Rectal smooth muscle tissue (tissue), 1 donor: ENCODE results near the gene AKR1D1.
"Not testable (repeated sequence)": the region's sequence is repeated elsewhere in the genome, so short reads cannot be mapped to it uniquely, and the experiment has no call there.

Experiments used
- H3K27ac ChIP-seq: one replicate; pipeline ENCODE4 v1.7.0; 2013; ENCODE audit warnings: low read depth, low read length, inconsistent platforms
- H3K27me3 ChIP-seq: one replicate; pipeline ENCODE4 v1.7.0; 2013; ENCODE audit warnings: low read length; ENCODE audit not compliant: control insufficient read depth, insufficient read depth
- H3K36me3 ChIP-seq: one replicate; pipeline ENCODE4 v1.7.0; 2013; ENCODE audit warnings: low read length; ENCODE audit not compliant: control insufficient read depth, insufficient read depth
- H3K4me1 ChIP-seq: one replicate; pipeline ENCODE4 v1.7.0; 2013; ENCODE audit warnings: low read length; ENCODE audit not compliant: control insufficient read depth, insufficient read depth
- H3K4me3 ChIP-seq: one replicate; pipeline ENCODE4 v1.7.0; 2013; ENCODE audit warnings: low read length
- H3K9ac ChIP-seq: one replicate; pipeline ENCODE4 v1.7.0; 2013; ENCODE audit warnings: low read length

AKR1D1 gene

GRCh38 chr7:138075350-138075749 lies 909 bp upstream of the AKR1D1 start:
- Histone ChIP-seq H3K36me3 (no peaks in the 10 kb centered on the region), H3K27ac (no peak overlapping the region), H3K4me3 (no peak overlapping the region), H3K4me1 (no peaks in the 10 kb centered on the region), H3K27me3 (no peaks in the 10 kb centered on the region), H3K9ac (no peak overlapping the region)

- not testable (repeated sequence) for H3K4me3 ChIP-seq, H3K27me3 ChIP-seq, H3K27ac ChIP-seq, H3K4me1 ChIP-seq, H3K9ac ChIP-seq, H3K36me3 ChIP-seq
These were observed 473 bp upstream of the AKR1D1 start for GRCh38 chr7:138075786-138076185.

- Histone ChIP-seq H3K4me1 (no peaks in the 10 kb centered on the region), H3K36me3 (no peaks in the 10 kb centered on the region), H3K27me3 (no peaks in the 10 kb centered on the region), H3K27ac (no peak overlapping the region), H3K9ac (no peak overlapping the region), H3K4me3 (no peak overlapping the region)
These were observed 1.6 kb downstream of the AKR1D1 start for GRCh38 chr7:138077809-138078208.

GRCh38 chr7:138079137-138079536 lies 2.9 kb downstream of the AKR1D1 start:
- Histone ChIP-seq H3K4me1 (no peaks in the 10 kb centered on the region), H3K27ac (no peak overlapping the region), H3K4me3 (no peak overlapping the region), H3K36me3 (no peaks in the 10 kb centered on the region), H3K9ac (no peak overlapping the region), H3K27me3 (no peaks in the 10 kb centered on the region)

- no peak overlapping the region for H3K27ac ChIP-seq
- H3K4me1 ChIP-seq, result no peaks in the 10 kb centered on the region
- no peak overlapping the region for H3K4me3 ChIP-seq
- H3K27me3 ChIP-seq, result no peaks in the 10 kb centered on the region
- H3K36me3 ChIP-seq, result no peaks in the 10 kb centered on the region
- H3K9ac ChIP-seq, result no peak overlapping the region
These were observed 5.6 kb downstream of the AKR1D1 start for GRCh38 chr7:138081868-138082267.

- no peaks in the 10 kb centered on the region for H3K4me1 ChIP-seq
- H3K27ac ChIP-seq, result no peak overlapping the region
- no peak overlapping the region for H3K9ac ChIP-seq
- H3K36me3 ChIP-seq, result no peaks in the 10 kb centered on the region
- H3K4me3 ChIP-seq, result no peak overlapping the region
- H3K27me3 ChIP-seq, result no peaks in the 10 kb centered on the region
These were observed 7.6 kb downstream of the AKR1D1 start for GRCh38 chr7:138083859-138084258.

- no peak overlapping the region for H3K27ac ChIP-seq
- no peak overlapping the region for H3K9ac ChIP-seq
- H3K27me3 ChIP-seq, result no peaks in the 10 kb centered on the region
- H3K36me3 ChIP-seq, result no peaks in the 10 kb centered on the region
- H3K4me1 ChIP-seq, result no peaks in the 10 kb centered on the region
- H3K4me3 ChIP-seq, result no peak overlapping the region
These were observed 10.5 kb downstream of the AKR1D1 start for GRCh38 chr7:138086563-138087270.

GRCh38 chr7:138089080-138089901 lies 13.0 kb downstream of the AKR1D1 start:
- Histone ChIP-seq H3K27me3 (no peaks in the 10 kb centered on the region), H3K4me1 (no peaks in the 10 kb centered on the region), H3K4me3 (no peak overlapping the region), H3K9ac (no peak overlapping the region), H3K36me3 (no peaks in the 10 kb centered on the region), H3K27ac (no peak overlapping the region)

GRCh38 chr7:138091032-138091431 lies 14.8 kb downstream of the AKR1D1 start:
- Histone ChIP-seq H3K36me3 (no peaks in the 10 kb centered on the region), H3K4me3 (no peak overlapping the region), H3K27ac (no peak overlapping the region), H3K4me1 (no peaks in the 10 kb centered on the region), H3K9ac (no peak overlapping the region), H3K27me3 (no peaks in the 10 kb centered on the region)

GRCh38 chr7:138091840-138092239 lies 15.6 kb downstream of the AKR1D1 start:
- H3K27ac ChIP-seq, H3K9ac ChIP-seq, H3K4me3 ChIP-seq, H3K27me3 ChIP-seq, H3K4me1 ChIP-seq, H3K36me3 ChIP-seq: not testable (repeated sequence)

GRCh38 chr7:138092486-138093028 lies 16.3 kb downstream of the AKR1D1 start:
- Histone ChIP-seq H3K9ac (no peak overlapping the region), H3K36me3 (no peaks in the 10 kb centered on the region), H3K4me3 (no peak overlapping the region), H3K27ac (no peak overlapping the region), H3K27me3 (no peaks in the 10 kb centered on the region), H3K4me1 (no peaks in the 10 kb centered on the region)

- Histone ChIP-seq H3K9ac (no peak overlapping the region), H3K27ac (no peak overlapping the region), H3K36me3 (no peaks in the 10 kb centered on the region), H3K4me1 (no peaks in the 10 kb centered on the region), H3K4me3 (no peak overlapping the region), H3K27me3 (no peaks in the 10 kb centered on the region)
These were observed 20.0 kb downstream of the AKR1D1 start for GRCh38 chr7:138095972-138096935.
